A549 (cell line): ENCODE measurements around the gene ENTPD2. TPM values are rescaled to one million over a fixed set of nuclear protein-coding genes. Genes with fewer than 3 reads are reported as not detected.

Experiments used
- ATAC-seq, 2 experiments: fragments of 200-7000 bp in 1 of 2; fragments of >200 bp in 1 of 2; cut with Nextera tagmentation in 1 of 2; cut with Tn5 transposase in 1 of 2; 3 replicates each; pipeline versions ENCODE4 v1.8.0 to v1.9.1; 2018 to 2020; ENCODE audit warnings: mild to moderate bottlenecking in 1 of 2, moderate library complexity in 1 of 2
- CTCF ChIA-PET: fragments of 300-600 bp; sonication (Branson Sonifier 250); formaldehyde crosslinking; extraction: SDS; loops from one replicate; lab custom pipeline; 2021; ENCODE audit warnings: antibody characterized with exemption, inconsistent platforms; lab: Yijun Ruan, JAX
- POLR2A ChIA-PET: fragments of 350-600 bp; formaldehyde crosslinking; extraction: SDS; loops from one replicate; lab custom pipeline; 2021; ENCODE audit warnings: antibody characterized with exemption, inconsistent platforms; lab: Yijun Ruan, JAX
- DNase-seq, 2 experiments: peaks; one replicate each; pipeline versions ENCODE4 v3.0.0 to v3.0.0-alpha.2; 2011 to 2016; ENCODE audit warnings: low read depth in 1 of 2, low spot score in 1 of 2
- FAIRE-seq: peaks from 2 replicates; lab custom pipeline; 2011; peaks lifted over from hg19 to GRCh38; lab: Jason Lieb, UNC
- H3K27ac ChIP-seq, 2 experiments: fragments of >200 bp; sonication (Bioruptor Twin); formaldehyde crosslinking; 3 replicates each; pipeline ENCODE4 v1.5.1; 2016 to 2017
- H3K4me1 ChIP-seq: fragments of >200 bp; sonication (Bioruptor Twin); formaldehyde crosslinking; 3 replicates; pipeline ENCODE4 v1.6.1; 2016
- H3K4me2 ChIP-seq: fragments of >200 bp; sonication (Bioruptor Twin); formaldehyde crosslinking; 3 replicates; pipeline ENCODE4 v1.6.1; 2016
- H3K4me3 ChIP-seq: fragments of >200 bp; sonication (Bioruptor Twin); formaldehyde crosslinking; 3 replicates; pipeline ENCODE4 v1.5.1; 2016
- H3K9me3 ChIP-seq: fragments of >200 bp; sonication (Bioruptor Twin); formaldehyde crosslinking; 3 replicates; pipeline ENCODE4 v1.6.1; 2016
- ATOH8 ChIP-seq: fragments of 250-450 bp; sonication (Bioruptor Pico); IDR thresholded peaks from 2 replicates; pipeline ENCODE4 v1.5.0; 2020; ENCODE audit warnings: low read depth, mild to moderate bottlenecking, moderate library complexity
- CBX2 ChIP-seq: fragments of 200-600 bp; sonication (generic); IDR thresholded peaks from 2 replicates; pipeline ENCODE4 v1.6.1; 2016; ENCODE audit warnings: low read depth, mild to moderate bottlenecking, borderline replicate concordance
- E2F6 ChIP-seq: IDR thresholded peaks from 2 replicates; pipeline ENCODE4 v1.6.1; 2012; ENCODE audit warnings: low read depth, borderline replicate concordance
- EHMT2 ChIP-seq: fragments of 200-600 bp; sonication (generic); IDR thresholded peaks from 2 replicates; pipeline ENCODE4 v1.6.1; 2016; ENCODE audit warnings: antibody characterized with exemption, low read depth, mild to moderate bottlenecking, moderate library complexity
- FOSB ChIP-seq: fragments of 250-450 bp; sonication (Bioruptor Pico); IDR thresholded peaks from 2 replicates; pipeline ENCODE4 v1.5.0; 2020; ENCODE audit warnings: mild to moderate bottlenecking, moderate library complexity
- GATA3 ChIP-seq: IDR thresholded peaks from 2 replicates; pipeline ENCODE4 v1.6.1; 2012; ENCODE audit warnings: borderline replicate concordance
- HDAC2 ChIP-seq: fragments of 200-600 bp; sonication (generic); IDR thresholded peaks from 2 replicates; pipeline ENCODE4 v1.6.1; 2016
- HOXA7 ChIP-seq: fragments of 250-450 bp; sonication (Bioruptor Pico); IDR thresholded peaks from 2 replicates; pipeline ENCODE4 v1.5.0; 2020; ENCODE audit warnings: mild to moderate bottlenecking, moderate library complexity
- HOXB5 ChIP-seq: fragments of 250-450 bp; sonication (Bioruptor Pico); IDR thresholded peaks from 2 replicates; pipeline ENCODE4 v1.5.0; 2020; ENCODE audit warnings: mild to moderate bottlenecking, moderate library complexity
- KDM1A ChIP-seq: fragments of 200-600 bp; sonication (generic); IDR thresholded peaks from 2 replicates; pipeline ENCODE4 v1.6.1; 2016; ENCODE audit warnings: low read depth, mild to moderate bottlenecking
- KDM5A ChIP-seq: fragments of 200-600 bp; sonication (generic); IDR thresholded peaks from 2 replicates; pipeline ENCODE4 v1.6.1; 2016; ENCODE audit warnings: antibody characterized with exemption, mild to moderate bottlenecking
- NR3C1 ChIP-seq: fragments of >200 bp; sonication (Bioruptor Twin); formaldehyde crosslinking; IDR thresholded peaks from 3 replicates; pipeline ENCODE4 v1.6.1; 2017
- PHF8 ChIP-seq: fragments of 200-600 bp; sonication (generic); IDR thresholded peaks from 2 replicates; pipeline ENCODE4 v1.6.1; 2016; ENCODE audit warnings: low read depth, mild to moderate bottlenecking, antibody characterized with exemption, moderate library complexity, borderline replicate concordance
- POLR2AphosphoS2 ChIP-seq: conservative IDR thresholded peaks from 2 replicates; pipeline ENCODE4 v1.6.1; 2012; ENCODE audit warnings: low read length, improper control_type of control experiment, inconsistent platforms
- RCOR1 ChIP-seq: fragments of 150-350 bp; IDR thresholded peaks from 2 replicates; pipeline ENCODE4 v1.6.1; 2014; ENCODE audit warnings: antibody characterized with exemption, low read length, low read depth
- REST ChIP-seq: fragments of 200-600 bp; sonication (generic); IDR thresholded peaks from 2 replicates; pipeline ENCODE4 v1.6.1; 2016; ENCODE audit warnings: antibody characterized with exemption, mild to moderate bottlenecking, moderate library complexity
- RFX5 ChIP-seq: fragments of 450-650 bp; IDR thresholded peaks from 2 replicates; pipeline ENCODE4 v1.7.1; 2014; ENCODE audit warnings: antibody characterized with exemption, mild to moderate bottlenecking, moderate library complexity
- TFCP2L1 ChIP-seq: fragments of 250-450 bp; sonication (Bioruptor Pico); IDR thresholded peaks from 2 replicates; pipeline ENCODE4 v1.5.0; 2021; ENCODE audit warnings: mild to moderate bottlenecking
- ZFP36 ChIP-seq: fragments of 450-650 bp; IDR thresholded peaks from 2 replicates; pipeline ENCODE4 v1.6.1; 2014; ENCODE audit warnings: borderline replicate concordance; ENCODE audit not compliant: partially characterized antibody
- ZNF302 ChIP-seq: fragments of 250-450 bp; sonication (Bioruptor Pico); IDR thresholded peaks from 2 replicates; pipeline ENCODE4 v1.9.0; 2021; ENCODE audit warnings: inconsistent platforms, mild to moderate bottlenecking, moderate library complexity
- ZSCAN20 ChIP-seq: fragments of 250-450 bp; sonication (Bioruptor Pico); IDR thresholded peaks from 2 replicates; pipeline ENCODE4 v1.8.0; 2022; ENCODE audit warnings: mild to moderate bottlenecking, moderate library complexity
- WGBS: methylation state at CpG from one replicate; pipeline ENCODE4 v1.1.6; 2017; ENCODE audit errors: missing lambda C conversion rate; 5-methylcytosine and 5-hydroxymethylcytosine counted together
- polyA plus RNA-seq, 4 experiments: library from polyadenylated mRNA; depleted of rRNA in 3 of 4; stranded (reverse); fragments of >200 nt; fragmentation: RNase III in 1 of 4; extraction: RNeasy Plus Mini Kit Qiagen cat#74134 plus additional on column Dnase treatment in 1 of 4; gene quantifications; 2 replicates in 3 of 4; 3 replicates in 1 of 4; pipeline ENCODE4 v1.2.3, GENCODE V29; 2011 to 2017

ENTPD2 gene
- polyA plus RNA-seq, 2 of the 4 experiments (the other 2 are of a cell fraction), result 0.75 to 1.2 TPM

- no peaks in the 10 kb centered on the region for H3K9me3 ChIP-seq
- ChIA-PET CTCF (interaction anchor here (0.9 to 7.6 kb wide), 6 partner anchors 13 to 52 kb away, joined by 3 to 62 read pairs (median 6); partner anchors contain the start of genes ABCA2, FUT7 and LCNL1), POLR2A (interaction anchor here (1.0 kb wide), 1 partner anchor 24 kb away, joined by 3 read pairs; the partner anchor contains the start of gene PAXX)
- no peak overlapping the region for H3K4me3 ChIP-seq
- H3K4me2 ChIP-seq, result no peak overlapping the region
- no peak overlapping the region for H3K27ac ChIP-seq
- no peak for TF ChIP-seq RCOR1
- no peak for TF ChIP-seq HDAC2
- no peak for TF ChIP-seq KDM1A
- TF ChIP-seq TFCP2L1 (CRISPR knock-in tag), result no peak
- no peak for TF ChIP-seq GATA3
- no peak for TF ChIP-seq CBX2
- no peak for TF ChIP-seq NR3C1
- TF ChIP-seq E2F6, result no peak
- no peak for TF ChIP-seq POLR2AphosphoS2
- no peak for TF ChIP-seq RFX5
- TF ChIP-seq ZNF302, result no peak
- TF ChIP-seq HOXA7 (CRISPR knock-in tag), result no peak
- TF ChIP-seq ATOH8 (CRISPR knock-in tag), result no peak
- no peak for TF ChIP-seq PHF8
- TF ChIP-seq ZFP36, result no peak
- TF ChIP-seq KDM5A, result no peak
- TF ChIP-seq EHMT2, result no peak
- TF ChIP-seq, all 56 proteins: peak for 0
- FAIRE-seq (no peak), DNase-seq (no peak), ATAC-seq (no peak)
- 97% methylated on average over 25 of the region's 25 CpGs for WGBS
- H3K4me1 ChIP-seq, result no peaks in the 10 kb centered on the region
Observed at GRCh38 chr9:137015540-137015930, 38.3 kb downstream of the ENTPD2 start.

- no peak overlapping the region for H3K27ac ChIP-seq
- ChIA-PET POLR2A (interaction anchor here (1.0 kb wide), 1 partner anchor 23 kb away, joined by 3 read pairs; the partner anchor contains the start of gene PAXX), CTCF (interaction anchor here (0.9 to 7.6 kb wide), 6 partner anchors 12 to 52 kb away, joined by 3 to 62 read pairs (median 6); partner anchors contain the start of genes ABCA2, FUT7 and LCNL1)
- FAIRE-seq, result no peak
- H3K4me2 ChIP-seq, result no peak overlapping the region
- TF ChIP-seq EHMT2 (no peak), ZSCAN20 (CRISPR knock-in tag) (no peak), HOXB5 (CRISPR knock-in tag) (no peak), NR3C1 (no peak), FOSB (CRISPR knock-in tag) (no peak), ZFP36 (no peak), REST (no peak)
- H3K4me1 ChIP-seq, result no peaks in the 10 kb centered on the region
- no peaks in the 10 kb centered on the region for H3K9me3 ChIP-seq
- DNase-seq, result no peak
- ATAC-seq, result no peak
- 97% methylated on average over 28 of the region's 36 CpGs for WGBS
- H3K4me3 ChIP-seq, result no peak overlapping the region
Observed at GRCh38 chr9:137014776-137015539, 38.9 kb downstream of the ENTPD2 start.
